ENCODE measurements around the gene ZG16. TPM values are rescaled to one million over a fixed set of nuclear protein-coding genes. Genes with fewer than 3 reads are reported as not detected.
A peak's percentile ranks its signal among the peaks of the same experiment; 100 is the strongest.

The ZG16 gene
- total and polyA plus RNA-seq, 4 donors = 0.19 to 2.8 (median 1.7) TPM

- TF ChIP-seq REST (IDR thresholded peaks at IDR 0.05) (no peak), HNF4A (conservative IDR thresholded peaks at IDR 0.05) (no peak)
Observed at GRCh38 chr16:29794231-29794710, 16.2 kb downstream of the ZG16 start (continued).

DNA sequence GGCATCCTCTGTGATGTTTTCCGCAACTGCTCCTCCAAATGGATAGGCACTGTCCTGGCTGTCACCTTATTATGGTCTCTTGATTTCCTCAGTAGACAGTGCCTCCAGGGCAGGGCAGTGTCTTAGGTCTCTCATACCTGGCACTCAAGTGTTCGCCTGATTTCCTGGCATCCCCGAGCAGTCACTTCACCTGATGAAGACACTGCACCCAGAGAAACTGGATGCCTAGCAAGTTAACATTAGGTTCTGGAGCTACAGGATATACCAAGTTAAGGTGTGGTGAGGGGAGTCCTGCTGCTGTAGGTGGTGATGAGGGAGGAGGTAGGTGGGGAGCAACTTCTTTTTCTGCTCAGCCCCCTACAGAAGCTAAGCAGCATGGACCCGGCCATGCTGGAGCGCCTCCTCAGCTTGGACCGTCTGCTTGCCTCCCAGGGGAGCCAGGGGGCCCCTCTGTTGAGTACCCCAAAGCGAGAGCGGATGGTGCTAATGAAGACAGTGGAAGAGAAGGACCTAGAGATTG lies 24.4 kb downstream of the ZG16 start:
- peaks cover 0 to 20% (median 6%) of the 10 kb centered on the region in 4 donors for H3K36me3 ChIP-seq (ENCODE audit: control insufficient read depth in 4 of 4, insufficient read depth in 3 of 4, low read depth in 1 of 4, low read length in 3 of 4)
- 96% methylated on average over 8 of the region's 8 CpGs for WGBS
- H3K4me3 ChIP-seq (ENCODE audit: low read depth in 1 of 3, low read length in 3 of 3) = no peak overlapping the region
- no peak overlapping the region for H3K27ac ChIP-seq (ENCODE audit: low read depth in 1 of 2, low read length in 2 of 2)
- TF ChIP-seq RXRA (IDR thresholded peaks at IDR 0.05) (no peak), ATF3 (IDR thresholded peaks at IDR 0.05) (no peak), REST (IDR thresholded peaks at IDR 0.05) (no peak), SP1 (IDR thresholded peaks at IDR 0.05) (no peak), HNF4A (conservative IDR thresholded peaks at IDR 0.05) (no peak), FOXA2 (IDR thresholded peaks at IDR 0.05) (no peak)
- H3K9ac ChIP-seq (ENCODE audit: low read depth in 1 of 2, low read length in 2 of 2) = no peak overlapping the region
- H3K9me3 ChIP-seq (ENCODE audit: control insufficient read depth in 4 of 4, low read length in 3 of 4) = no peaks in the 10 kb centered on the region
- no peak for DNase-seq (ENCODE audit: low spot score)
- peaks cover 5 to 17% (median 11%) of the 10 kb centered on the region in 4 donors for H3K4me1 ChIP-seq (ENCODE audit: control insufficient read depth in 4 of 4, insufficient read depth in 4 of 4, low read length in 3 of 4)
- H3K27me3 ChIP-seq (ENCODE audit: control insufficient read depth in 4 of 4, insufficient read depth in 4 of 4, low read length in 3 of 4) = no peaks in the 10 kb centered on the region

- Histone ChIP-seq H3K4me1 (ENCODE audit: control insufficient read depth in 4 of 4, insufficient read depth in 4 of 4, low read length in 3 of 4) (peaks cover 7 to 29% (median 18%) of the 10 kb centered on the region in 4 donors), H3K27ac (ENCODE audit: low read depth in 1 of 2, low read length in 2 of 2) (peak overlapping the region; percentile 91 to 98), H3K36me3 (ENCODE audit: control insufficient read depth in 4 of 4, insufficient read depth in 3 of 4, low read depth in 1 of 4, low read length in 3 of 4) (peaks cover 4 to 11% (median 5%) of the 10 kb centered on the region in 4 donors), H3K9me3 (ENCODE audit: control insufficient read depth in 4 of 4, low read length in 3 of 4) (no peaks in the 10 kb centered on the region), H3K4me3 (ENCODE audit: low read depth in 1 of 3, low read length in 3 of 3) (no peak overlapping the region), H3K27me3 (ENCODE audit: control insufficient read depth in 4 of 4, insufficient read depth in 4 of 4, low read length in 3 of 4) (no peaks in the 10 kb centered on the region), H3K9ac (ENCODE audit: low read depth in 1 of 2, low read length in 2 of 2) (no peak overlapping the region)
- DNase-seq (ENCODE audit: low spot score) = no peak
- 82% methylated on average over 8 of the region's 8 CpGs for WGBS
- no peak for TF ChIP-seq YY1 (IDR thresholded peaks at IDR 0.05)
- TF ChIP-seq EGR1 (IDR thresholded peaks at IDR 0.05; ENCODE audit: low read depth in 2 of 2) = no peak
- TF ChIP-seq, protein P1, sequence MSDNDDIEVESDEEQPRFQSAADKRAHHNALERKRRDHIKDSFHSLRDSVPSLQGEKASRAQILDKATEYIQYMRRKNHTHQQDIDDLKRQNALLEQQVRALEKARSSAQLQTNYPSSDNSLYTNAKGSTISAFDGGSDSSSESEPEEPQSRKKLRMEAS (IDR thresholded peaks at IDR 0.05) = no peak
- TF ChIP-seq RAD21 (IDR thresholded peaks at IDR 0.05) = no peak
- no peak for TF ChIP-seq JUND (IDR thresholded peaks at IDR 0.05)
- TF ChIP-seq TAF1 (conservative IDR thresholded peaks at IDR 0.05) = no peak
- TF ChIP-seq FOXA2 (IDR thresholded peaks at IDR 0.05) = no peak
- no peak for TF ChIP-seq REST (IDR thresholded peaks at IDR 0.05)
- no peak for TF ChIP-seq FOXA1 (IDR thresholded peaks at IDR 0.05)
- no peak for TF ChIP-seq RXRA (IDR thresholded peaks at IDR 0.05)
- no peak for TF ChIP-seq CTCF (IDR thresholded peaks at IDR 0.05; ENCODE audit: low read depth, low read length, missing input control)
- TF ChIP-seq GABPA (IDR thresholded peaks at IDR 0.05 in 1 of 2, conservative IDR thresholded peaks at IDR 0.05 in 1 of 2) = no peak
Observed at GRCh38 chr16:29804020-29804419, 26.0 kb downstream of the ZG16 start.

Measured in liver (tissue), 9 donors.